BE2C (cell line): Measurements from ENCODE around the gene LRP11.

Source experiments
- DNase-seq: peaks from one replicate; pipeline ENCODE4 v3.0.0-alpha.2; 2020
- H3K27me3 ChIP-seq: fragments of 250-450 bp; sonication (Bioruptor Pico); 2 replicates; pipeline ENCODE4 v1.5.1; 2020; ENCODE audit warnings: mild to moderate bottlenecking
- H3K36me3 ChIP-seq: fragments of 250-450 bp; sonication (Bioruptor Pico); 2 replicates; pipeline ENCODE4 v1.5.1; 2020; ENCODE audit warnings: mild to moderate bottlenecking
- H3K4me1 ChIP-seq: fragments of 250-450 bp; sonication (Bioruptor Pico); 2 replicates; pipeline ENCODE4 v1.5.1; 2020
- H3K4me3 ChIP-seq: 2 replicates; pipeline ENCODE4 v1.5.1; 2011; ENCODE audit warnings: low read depth, low read length
- H3K9me3 ChIP-seq: fragments of 250-450 bp; sonication (Bioruptor Pico); 2 replicates; pipeline ENCODE4 v1.5.1; 2020
- TF ChIP-seq, protein P1 (sequence below): IDR thresholded peaks from 2 replicates; pipeline ENCODE4 v1.5.1; 2012; ENCODE audit warnings: mild to moderate bottlenecking, low read depth, low read length

The LRP11 gene

DNA sequence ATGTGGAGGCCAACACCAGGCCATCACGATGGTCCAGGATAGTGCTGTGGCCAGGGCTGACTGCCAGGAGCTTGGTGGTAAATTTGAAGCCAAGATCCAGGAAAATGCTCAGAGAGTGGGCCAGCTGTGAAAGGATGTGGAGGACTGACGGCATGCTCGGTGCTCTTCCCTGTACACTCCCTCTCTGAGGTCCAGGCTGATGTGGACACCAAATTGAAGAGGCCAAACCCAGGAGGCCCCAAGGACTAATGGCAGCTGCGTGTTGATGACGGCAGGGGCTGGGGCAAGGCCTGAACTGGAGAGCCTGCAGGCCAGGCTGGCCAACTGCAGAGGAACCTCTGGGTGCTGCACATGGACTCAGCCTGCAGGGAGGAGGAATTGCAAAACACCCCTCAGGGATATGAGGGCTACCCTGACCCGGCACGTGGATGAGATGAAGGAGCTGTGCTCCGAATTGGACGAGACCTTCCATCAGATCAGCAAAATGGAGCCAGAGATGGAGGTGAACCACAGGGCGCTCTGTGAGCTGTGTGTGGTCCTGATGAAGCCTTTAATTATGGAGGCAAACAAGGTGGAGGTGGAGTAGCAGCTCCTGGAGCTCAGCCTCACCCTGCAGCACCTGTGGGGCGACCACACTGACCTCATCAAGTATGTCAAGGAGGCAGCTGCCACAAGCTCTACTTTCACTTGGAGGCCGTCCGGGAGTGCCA, 40.7 kb upstream of the LRP11 start:
- Histone ChIP-seq H3K27me3 (no peaks in the 10 kb centered on the region), H3K4me3 (no peak overlapping the region), H3K4me1 (peaks cover 6% of the 10 kb centered on the region), H3K36me3 (no peaks in the 10 kb centered on the region), H3K9me3 (no peaks in the 10 kb centered on the region)
- TF ChIP-seq, protein P1, sequence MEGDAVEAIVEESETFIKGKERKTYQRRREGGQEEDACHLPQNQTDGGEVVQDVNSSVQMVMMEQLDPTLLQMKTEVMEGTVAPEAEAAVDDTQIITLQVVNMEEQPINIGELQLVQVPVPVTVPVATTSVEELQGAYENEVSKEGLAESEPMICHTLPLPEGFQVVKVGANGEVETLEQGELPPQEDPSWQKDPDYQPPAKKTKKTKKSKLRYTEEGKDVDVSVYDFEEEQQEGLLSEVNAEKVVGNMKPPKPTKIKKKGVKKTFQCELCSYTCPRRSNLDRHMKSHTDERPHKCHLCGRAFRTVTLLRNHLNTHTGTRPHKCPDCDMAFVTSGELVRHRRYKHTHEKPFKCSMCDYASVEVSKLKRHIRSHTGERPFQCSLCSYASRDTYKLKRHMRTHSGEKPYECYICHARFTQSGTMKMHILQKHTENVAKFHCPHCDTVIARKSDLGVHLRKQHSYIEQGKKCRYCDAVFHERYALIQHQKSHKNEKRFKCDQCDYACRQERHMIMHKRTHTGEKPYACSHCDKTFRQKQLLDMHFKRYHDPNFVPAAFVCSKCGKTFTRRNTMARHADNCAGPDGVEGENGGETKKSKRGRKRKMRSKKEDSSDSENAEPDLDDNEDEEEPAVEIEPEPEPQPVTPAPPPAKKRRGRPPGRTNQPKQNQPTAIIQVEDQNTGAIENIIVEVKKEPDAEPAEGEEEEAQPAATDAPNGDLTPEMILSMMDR = no peak
- DNase-seq = no peak

DNA sequence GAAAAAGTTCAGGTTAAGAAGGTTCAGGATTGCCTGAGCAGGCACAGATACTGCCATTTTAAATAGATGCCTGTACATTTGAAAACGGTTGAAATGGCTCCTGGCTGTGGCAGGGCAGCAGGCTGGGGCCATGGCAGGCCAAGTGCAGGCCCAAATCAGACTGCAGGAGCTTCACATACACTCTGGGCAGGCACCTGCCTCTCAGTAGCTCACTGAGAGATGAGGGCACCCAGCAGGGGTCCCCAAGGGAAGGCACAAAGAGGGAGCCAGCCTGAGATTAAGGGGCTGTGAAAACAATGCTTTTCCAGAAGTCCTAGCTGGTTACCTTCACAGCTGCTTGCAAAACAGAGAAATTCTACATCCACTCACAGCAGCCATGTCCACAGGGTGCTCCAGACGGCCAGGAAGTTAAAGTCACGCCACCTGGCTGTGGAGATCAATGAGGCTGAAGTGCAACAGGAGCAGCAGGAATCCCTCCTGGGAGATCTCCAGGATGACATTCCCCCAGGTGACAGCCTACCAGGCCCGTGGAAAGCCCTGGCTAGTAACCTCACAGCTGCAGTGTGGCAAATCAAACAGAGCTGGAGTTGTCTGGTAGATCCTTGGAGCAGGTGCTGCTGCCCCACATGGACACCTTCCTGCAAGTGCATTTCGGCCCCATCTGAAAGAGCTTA, 39.9 kb upstream of the LRP11 start:
- TF ChIP-seq, protein P1 = no peak
- H3K36me3 ChIP-seq = no peaks in the 10 kb centered on the region
- H3K9me3 ChIP-seq = no peaks in the 10 kb centered on the region
- peaks cover 6% of the 10 kb centered on the region for H3K4me1 ChIP-seq
- H3K4me3 ChIP-seq = no peak overlapping the region
- no peaks in the 10 kb centered on the region for H3K27me3 ChIP-seq
- no peak for DNase-seq

DNA sequence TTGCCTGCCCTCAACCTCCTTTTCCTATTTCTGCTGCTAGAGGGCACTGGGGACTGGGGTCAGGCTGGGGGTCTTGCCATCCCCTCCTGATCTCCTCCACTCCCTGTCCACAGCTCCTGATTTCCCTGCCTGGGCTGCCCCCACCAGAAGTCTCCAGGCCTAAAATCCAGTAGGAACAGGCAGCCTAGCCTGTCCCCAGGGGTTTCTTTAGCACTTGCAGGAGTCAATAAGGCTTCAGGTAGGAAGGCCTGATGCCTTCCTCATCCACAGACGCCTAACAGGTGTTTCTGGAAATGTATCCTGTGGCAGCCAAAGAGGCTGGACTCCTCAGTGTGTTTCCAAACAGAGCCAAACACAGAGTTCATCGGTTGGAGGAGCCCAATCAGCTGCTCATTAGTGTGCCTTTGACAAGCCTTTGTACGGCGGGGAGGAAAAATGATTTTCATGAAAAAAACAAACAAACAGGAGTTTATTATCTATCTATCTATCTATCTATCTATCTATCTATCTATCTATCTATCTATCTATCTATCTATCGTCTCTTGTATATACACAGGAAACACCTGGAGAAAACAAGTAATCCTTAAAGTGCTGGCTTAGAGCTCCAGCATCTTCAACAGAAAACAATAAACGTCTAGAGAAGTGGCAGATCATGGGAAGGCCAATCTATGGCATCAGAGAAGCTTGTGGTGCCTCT, 37.4 kb upstream of the LRP11 start:
- no peaks in the 10 kb centered on the region for H3K27me3 ChIP-seq
- peaks cover 6% of the 10 kb centered on the region for H3K4me1 ChIP-seq
- DNase-seq = no peak
- no peaks in the 10 kb centered on the region for H3K9me3 ChIP-seq
- no peaks in the 10 kb centered on the region for H3K36me3 ChIP-seq
- H3K4me3 ChIP-seq = no peak overlapping the region
- TF ChIP-seq, protein P1 = no peak

DNA sequence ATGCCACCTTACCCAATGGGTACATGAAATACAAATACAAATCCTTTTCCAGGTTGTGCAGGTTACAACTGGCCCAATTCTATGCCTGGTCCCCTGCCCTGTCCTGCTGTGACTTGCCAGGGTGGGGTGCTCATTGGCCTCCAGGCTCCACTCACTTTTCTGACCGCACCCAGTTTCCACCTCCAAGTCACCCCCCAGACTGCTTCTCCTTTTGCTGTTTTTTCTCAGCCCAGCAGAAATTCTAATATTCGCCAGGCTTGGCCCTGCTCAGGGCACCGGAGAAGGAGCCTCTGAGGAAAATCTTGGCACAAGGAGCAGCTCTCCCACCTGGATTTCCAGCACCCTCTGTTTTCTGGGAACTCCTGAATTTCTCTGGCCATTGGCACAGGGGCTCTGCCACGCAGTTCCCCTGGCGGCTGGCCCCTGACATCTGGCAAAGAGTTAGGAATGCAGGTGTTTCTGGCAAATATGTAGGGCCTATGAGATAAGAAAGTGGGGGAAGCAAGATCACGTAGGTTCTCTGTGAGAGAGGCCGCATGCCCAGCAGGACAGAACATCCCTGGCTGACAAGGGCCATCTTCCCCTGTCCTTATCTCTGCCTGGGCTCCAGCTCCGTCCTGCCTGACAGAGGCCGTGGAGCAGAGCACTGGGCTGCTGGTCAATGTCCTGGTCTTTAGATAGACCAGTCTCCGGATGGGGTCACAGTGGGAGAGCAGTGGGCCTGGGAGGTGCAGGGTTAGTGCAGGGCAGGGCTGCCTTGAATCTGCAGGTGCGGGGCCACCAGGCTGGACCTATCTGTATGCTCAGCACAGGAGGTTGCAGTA, 36.7 kb upstream of the LRP11 start:
- Histone ChIP-seq H3K27me3 (no peaks in the 10 kb centered on the region), H3K9me3 (no peaks in the 10 kb centered on the region)

DNA sequence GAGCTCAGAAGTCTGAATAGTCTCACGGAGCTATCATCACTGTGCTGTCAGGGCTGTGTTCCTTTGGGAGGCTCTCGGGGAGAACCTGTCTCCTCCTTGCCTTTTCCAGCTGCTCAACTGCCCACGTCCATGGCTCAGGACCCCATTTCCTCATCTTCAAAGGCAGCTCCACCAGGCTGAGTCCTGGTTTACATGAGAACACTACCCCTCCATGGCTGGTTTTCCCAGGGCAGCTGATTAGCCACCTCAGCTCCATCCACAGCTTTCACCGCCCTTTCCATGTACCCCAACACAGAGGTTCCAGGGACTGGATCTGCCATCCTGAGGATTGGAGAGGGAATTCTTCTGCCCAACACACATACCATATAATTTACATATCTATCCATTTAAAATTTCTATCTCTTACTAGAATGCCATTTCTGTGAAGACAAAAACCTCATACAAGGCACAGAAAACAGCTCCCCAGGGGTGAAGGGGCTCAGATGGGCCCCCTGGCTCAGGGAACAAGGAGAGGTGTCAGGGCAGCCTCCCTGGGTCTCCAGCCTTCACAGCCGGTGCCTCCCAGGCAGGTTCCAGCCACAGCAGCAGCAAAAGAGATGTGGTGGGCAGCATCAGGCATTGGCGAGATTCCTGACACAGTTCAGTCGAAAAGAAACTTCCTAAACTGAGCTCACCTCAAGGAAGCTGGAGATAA, 35.9 kb upstream of the LRP11 start:
- TF ChIP-seq, protein P1 = no peak
- DNase-seq = no peak
- Histone ChIP-seq H3K9me3 (no peaks in the 10 kb centered on the region), H3K36me3 (no peaks in the 10 kb centered on the region), H3K4me1 (no peaks in the 10 kb centered on the region; the same call in 1 of the 2 replicates), H3K27me3 (no peaks in the 10 kb centered on the region), H3K4me3 (no peak overlapping the region)

More for the DNA sequence above, 36.7 kb upstream of the LRP11 start:
- no peak overlapping the region for H3K4me3 ChIP-seq
- TF ChIP-seq, protein P1 = no peak
- H3K4me1 ChIP-seq = peaks cover 3% of the 10 kb centered on the region
- H3K36me3 ChIP-seq = no peaks in the 10 kb centered on the region
- no peak for DNase-seq
